Measurements from ENCODE around the gene AUTS2. TPM values are rescaled to one million over a fixed set of nuclear protein-coding genes. Genes with fewer than 3 reads are reported as not detected.

The AUTS2 gene
- total and polyA plus RNA-seq, 9 of the 15 experiments (the other 6 are each of a cell fraction or from before 2014, with no cell fraction given) = 0.58 TPM; not detected in 8

GRCh38 chr7:70457883-70458680, 859.8 kb downstream of the AUTS2 start:
- peak in 1 of 4 experiments; percentile 3 for DNase-seq (ENCODE audit: extremely low read depth in 1 of 4, low spot score in 3 of 4)
- Histone ChIP-seq H3K9me3 (replicated peaks; ENCODE audit: control insufficient read depth, insufficient read depth, low read depth, low read length) (no peaks in the 10 kb centered on the region), H3K27ac (ENCODE audit: extremely low read depth, low read depth, low read length) (no peak overlapping the region), H4K20me1 (replicated peaks; ENCODE audit: control insufficient read depth, insufficient read depth, low read length) (no peaks in the 10 kb centered on the region), H3K4me2 (ENCODE audit: insufficient read depth, low read length) (no peak overlapping the region), H3K4me3 (no peak overlapping the region), H3K79me2 (ENCODE audit: control insufficient read depth, insufficient read depth, low read length) (no peaks in the 10 kb centered on the region), H3K9me1 (ENCODE audit: control insufficient read depth, insufficient read depth, low read length) (no peaks in the 10 kb centered on the region), H3K9ac (ENCODE audit: insufficient read depth in 1 of 2, low read depth in 2 of 2, low read length in 2 of 2) (no peak overlapping the region), H3K36me3 (ENCODE audit: control insufficient read depth, insufficient read depth, low read length) (no peaks in the 10 kb centered on the region), H2AFZ (ENCODE audit: low read depth, low read length) (no peak overlapping the region), H3K4me1 (replicated peaks in 1 of 2; ENCODE audit: control insufficient read depth in 2 of 2, insufficient read depth in 2 of 2, low read length in 2 of 2) (no peaks in the 10 kb centered on the region), H3K27me3 (ENCODE audit: control insufficient read depth in 2 of 2, insufficient read depth in 2 of 2, low read length in 2 of 2) (peaks cover 6 to 32% of the 10 kb centered on the region in 2 experiments)
- 1% methylated on average over 8 of the region's 8 CpGs for WGBS (ENCODE audit: insufficient coverage, low coverage, missing lambda C conversion rate)
- BruUV-seq (replicated peaks) = no TSS peak
- POLR2A ChIA-PET = no interaction called here
- intact Hi-C loops (cut with micrococcal nuclease) = no loop called here
- in situ Hi-C loops (cut with MboI) = no loop called here
- peak; percentile 39; the same call in 1 of the 2 replicates for TF ChIP-seq NFIX (CRISPR knock-in tag; IDR thresholded peaks at IDR 0.05; ENCODE audit: low read depth)
- TF ChIP-seq NFIC (IDR thresholded peaks at IDR 0.05) = peak; percentile 89
- TF ChIP-seq NUFIP1 (IDR thresholded peaks at IDR 0.05; ENCODE audit: partially characterized antibody) = no peak
- TF ChIP-seq THRA (IDR thresholded peaks at IDR 0.05) = no peak
- no peak for TF ChIP-seq ZNF121 (CRISPR knock-in tag; conservative IDR thresholded peaks at IDR 0.05)
- no peak; the same call in 2 of the 3 replicates for ATAC-seq
- CTCF ChIA-PET (ENCODE audit: low intra/inter-chr PET ratio) = no interaction called here
- no peak for FAIRE-seq
